HG03565 (cell line): ENCODE data around the gene CSTF1.
"Not testable (repeated sequence)": the region's sequence is repeated elsewhere in the genome, so short reads cannot be mapped to it uniquely, and the experiment has no call there.

Source experiments
- ATAC-seq: cut with Tn5 transposase; IDR thresholded peaks from one replicate; pipeline ENCODE4 v1.9.1; 2021; ENCODE audit warnings: mild to moderate bottlenecking, moderate library complexity; ENCODE audit not compliant: unreplicated experiment

The CSTF1 gene

DNA sequence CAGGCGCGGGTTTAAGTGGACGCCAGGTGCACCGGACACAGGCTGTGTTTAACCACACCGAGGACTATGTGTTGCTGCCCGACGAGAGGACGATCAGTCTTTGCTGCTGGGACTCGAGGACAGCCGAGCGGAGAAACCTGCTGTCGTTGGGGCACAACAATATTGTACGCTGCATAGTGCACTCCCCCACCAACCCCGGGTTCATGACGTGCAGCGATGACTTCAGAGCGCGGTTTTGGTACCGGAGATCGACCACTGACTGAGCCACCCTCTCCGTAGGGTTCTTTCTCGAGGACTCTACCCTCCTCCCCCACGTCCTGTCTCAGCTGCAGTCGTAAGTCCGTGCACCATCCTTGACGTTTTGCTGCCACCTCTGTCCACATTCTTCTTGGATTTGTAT, 11.0 kb downstream of the CSTF1 start:
- ATAC-seq, result no peak

DNA sequence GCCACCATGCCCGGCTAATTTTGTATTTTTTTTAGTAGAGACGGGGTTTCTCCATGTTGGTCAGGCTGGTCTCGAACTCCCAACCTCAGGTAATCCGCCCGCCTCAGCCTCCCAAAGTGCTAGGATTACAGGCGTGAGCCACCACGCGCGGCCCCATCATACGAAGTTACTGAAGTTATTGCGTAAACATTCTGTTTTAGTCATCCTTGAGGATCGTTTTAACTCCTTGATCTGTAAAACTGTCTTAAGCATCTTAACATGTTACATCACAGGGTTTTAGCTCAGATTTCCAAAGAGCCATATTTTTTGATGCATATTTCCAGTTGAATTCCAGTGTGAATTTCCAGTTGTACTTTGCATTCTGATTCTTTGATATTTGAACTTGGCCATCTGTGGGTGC, 12.9 kb downstream of the CSTF1 start:
- ATAC-seq, result not testable (repeated sequence)

DNA sequence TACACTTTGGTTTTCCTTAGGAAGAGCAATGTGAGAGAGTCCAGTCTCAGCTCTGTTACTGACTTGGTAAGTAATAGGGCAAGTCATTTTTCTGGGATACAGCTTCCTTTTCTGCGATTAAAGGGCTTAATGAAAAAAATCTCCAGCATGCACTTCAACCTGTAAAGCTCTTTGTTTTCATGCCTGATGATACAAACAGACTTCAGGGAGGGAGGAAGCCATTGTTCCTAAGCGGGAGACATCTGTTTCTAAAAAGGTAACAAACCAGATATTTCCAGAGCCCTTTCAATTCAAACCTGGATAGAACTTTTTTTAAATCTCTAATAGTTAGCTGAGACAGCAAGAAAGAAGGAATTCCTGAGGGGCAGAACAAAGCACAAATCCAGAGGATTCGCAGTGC, 14.5 kb downstream of the CSTF1 start:
- no peak for ATAC-seq

- ATAC-seq, result no peak
Observed at GRCh38 chr20:56409521-56409920, 17.1 kb downstream of the CSTF1 start.

DNA sequence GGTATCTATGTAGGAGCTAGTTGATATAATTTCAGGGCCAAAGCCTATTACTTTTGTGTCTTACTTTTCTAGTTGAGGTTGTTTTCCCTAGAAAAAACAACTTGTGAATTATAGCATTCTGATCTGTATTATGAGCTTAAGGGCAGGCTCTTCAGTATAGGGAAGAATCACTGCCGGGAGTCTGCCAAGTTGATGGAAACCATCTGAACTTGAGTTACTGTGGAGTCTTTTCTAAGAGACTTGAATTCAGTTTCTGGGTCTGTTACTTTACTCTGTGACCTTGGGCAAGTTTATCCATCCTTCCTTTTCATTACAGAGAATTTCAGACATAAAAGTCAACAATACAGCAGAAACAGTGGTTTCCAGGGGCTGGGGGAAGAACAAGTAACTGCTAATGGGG, 17.5 kb downstream of the CSTF1 start:
- ATAC-seq, result no peak

- not testable (repeated sequence) for ATAC-seq
Observed at GRCh38 chr20:56411287-56411686, 18.8 kb downstream of the CSTF1 start.

GRCh38 chr20:56411759-56412472, 19.5 kb downstream of the CSTF1 start, which contains the start of gene CASS4:
TSS of gene CASS4 (plus strand) at chr20:56412260. CDS start at chr20:56412459, 199 bp downstream.
- peak; percentile 46 for ATAC-seq

- no peak for ATAC-seq
Observed at GRCh38 chr20:56412473-56412790, 20.0 kb downstream of the CSTF1 start.

DNA sequence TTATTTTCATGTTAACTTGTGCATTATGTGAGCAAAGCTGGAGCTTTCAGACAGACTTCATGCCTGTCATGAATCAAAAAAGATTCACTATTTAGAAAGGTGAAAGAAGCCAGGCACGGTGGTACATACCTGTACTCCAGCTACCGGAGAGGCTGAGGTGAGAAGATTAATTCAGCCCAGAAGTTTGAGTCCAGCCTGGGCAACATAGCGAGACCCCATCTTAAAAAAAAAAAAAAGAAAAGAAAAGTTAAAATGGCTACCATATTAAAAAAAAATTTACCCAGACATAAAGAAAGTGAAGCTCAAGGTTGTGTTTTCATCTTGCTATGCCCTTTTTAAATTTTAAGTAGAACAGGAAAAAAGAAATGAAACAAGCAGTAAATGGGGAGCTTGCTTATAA, 20.5 kb downstream of the CSTF1 start:
- no peak for ATAC-seq

GRCh38 chr20:56414842-56415765, 22.7 kb downstream of the CSTF1 start:
- no peak for ATAC-seq

DNA sequence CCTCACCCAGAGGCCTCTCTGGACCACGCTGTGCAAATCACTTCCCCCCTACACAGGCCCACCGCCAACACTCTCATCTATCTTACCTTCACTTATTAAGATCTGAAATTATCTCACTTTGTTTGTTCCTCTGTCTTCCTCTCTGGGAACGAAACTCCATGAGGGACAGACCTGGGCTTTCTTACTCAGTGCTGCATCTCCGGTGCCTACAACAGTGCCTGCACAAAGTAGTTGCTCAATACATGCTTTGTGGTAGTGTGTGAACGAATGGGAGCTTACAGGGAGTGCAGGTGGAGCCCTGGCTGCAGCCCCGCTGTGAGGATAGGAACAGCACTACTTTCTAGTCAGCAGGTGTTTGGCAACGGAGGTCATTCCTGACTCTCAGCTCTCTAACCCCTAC, 25.0 kb downstream of the CSTF1 start:
- ATAC-seq, result no peak

GRCh38 chr20:56417911-56418310, 25.5 kb downstream of the CSTF1 start:
- ATAC-seq, result no peak

GRCh38 chr20:56418385-56418861, 26.0 kb downstream of the CSTF1 start:
- ATAC-seq, result no peak

- ATAC-seq, result no peak
Observed at GRCh38 chr20:56420028-56420427, 27.6 kb downstream of the CSTF1 start.

- ATAC-seq, result no peak
Observed at GRCh38 chr20:56420940-56421688, 28.7 kb downstream of the CSTF1 start.

GRCh38 chr20:56422076-56422823, 29.8 kb downstream of the CSTF1 start:
- no peak for ATAC-seq

DNA sequence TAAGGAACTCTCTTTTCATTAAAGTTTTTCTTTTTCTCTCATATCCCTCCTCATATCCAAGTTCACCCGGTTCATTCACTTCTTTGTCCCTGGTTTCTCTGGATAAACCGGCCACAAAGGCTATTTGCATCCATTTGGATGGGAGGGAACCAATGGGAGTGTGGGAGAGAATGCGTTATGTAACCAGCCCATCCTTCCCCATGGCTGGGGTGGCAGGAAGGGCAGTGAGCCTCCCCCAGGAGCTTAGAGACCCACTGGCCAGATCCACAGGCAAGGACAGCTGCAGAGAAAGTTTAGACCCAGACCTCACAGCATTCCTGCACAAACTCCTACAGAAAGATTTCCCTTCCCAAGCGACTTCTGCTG, 30.4 kb downstream of the CSTF1 start:
- no peak for ATAC-seq

GRCh38 chr20:56423211-56423610, 30.8 kb downstream of the CSTF1 start:
- ATAC-seq, result no peak

- no peak for ATAC-seq
Observed at GRCh38 chr20:56423886-56424285, 31.4 kb downstream of the CSTF1 start.

DNA sequence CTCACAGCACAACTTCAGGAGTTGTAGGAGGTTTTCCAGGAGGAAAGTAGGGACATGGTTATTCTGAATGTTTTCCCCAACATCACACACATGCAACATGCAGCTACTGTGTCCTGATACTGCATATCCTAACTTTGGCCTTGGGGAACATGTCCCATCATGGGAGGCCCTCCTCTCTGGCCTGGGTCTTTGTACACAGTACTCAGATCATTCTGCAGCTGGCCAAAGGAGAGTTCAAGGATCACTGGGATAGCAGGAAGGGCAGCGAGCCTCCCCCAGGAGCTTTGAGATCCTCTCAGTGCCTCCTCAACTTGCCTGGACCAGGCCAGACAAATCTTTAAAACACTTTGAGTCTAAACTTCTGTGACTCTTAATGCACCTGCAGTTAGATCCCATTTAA, 32.5 kb downstream of the CSTF1 start:
- ATAC-seq, result no peak

DNA sequence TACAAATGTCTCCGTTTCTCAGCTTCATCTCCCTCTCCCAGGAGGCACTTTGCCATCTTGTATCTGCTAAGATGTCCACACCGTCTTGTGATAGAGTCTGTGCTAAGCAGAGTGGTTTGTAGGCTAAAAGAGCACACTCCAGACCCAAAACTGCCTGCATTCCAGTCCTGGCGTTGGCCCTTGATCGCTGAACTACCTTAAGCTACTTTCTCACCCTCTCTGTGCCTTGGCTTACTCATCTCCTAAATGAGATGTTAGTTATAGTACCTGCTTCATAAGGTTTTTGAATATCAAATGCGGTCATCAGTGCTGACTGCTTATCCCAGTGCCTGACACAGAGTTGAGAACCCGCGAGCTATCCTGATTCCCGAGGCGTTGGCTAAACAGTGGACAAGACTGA, 33.6 kb downstream of the CSTF1 start:
- no peak for ATAC-seq
